ENCODE measurements around the gene AFMID.

DNA sequence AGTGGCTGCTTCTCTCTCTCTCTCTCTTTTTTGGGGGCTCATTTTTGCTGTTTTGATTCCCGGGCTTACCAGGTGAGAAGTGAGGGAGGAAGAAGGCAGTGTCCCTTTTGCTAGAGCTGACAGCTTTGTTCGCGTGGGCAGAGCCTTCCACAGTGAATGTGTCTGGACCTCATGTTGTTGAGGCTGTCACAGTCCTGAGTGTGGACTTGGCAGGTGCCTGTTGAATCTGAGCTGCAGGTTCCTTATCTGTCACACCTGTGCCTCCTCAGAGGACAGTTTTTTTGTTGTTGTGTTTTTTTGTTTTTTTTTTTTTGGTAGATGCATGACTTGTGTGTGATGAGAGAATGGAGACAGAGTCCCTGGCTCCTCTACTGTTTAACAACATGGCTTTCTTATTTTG, 36.6 kb downstream of the AFMID start:
- TF ChIP-seq ELF1 (IDR thresholded peaks at IDR 0.05; ENCODE audit: borderline replicate concordance, low read depth) (no peak), CTCF (IDR thresholded peaks at IDR 0.05 in 2 of 3, conservative IDR thresholded peaks at IDR 0.05 in 1 of 3; ENCODE audit: borderline replicate concordance in 1 of 3, insufficient read depth in 1 of 3, low read depth in 2 of 3, low read length in 2 of 3) (no peak), POLR2AphosphoS5 (IDR thresholded peaks at IDR 0.05; ENCODE audit: low read depth, low read length) (no peak), SIN3A (IDR thresholded peaks at IDR 0.05; ENCODE audit: low read depth) (no peak), ZNF274 (IDR thresholded peaks at IDR 0.05; ENCODE audit: low read depth, low read length) (no peak), POLR2A (IDR thresholded peaks at IDR 0.05; ENCODE audit: borderline replicate concordance, extremely low read depth, insufficient read depth, insufficient read length) (no peak), RAD21 (IDR thresholded peaks at IDR 0.05; ENCODE audit: low read depth) (no peak), CBX3 (IDR thresholded peaks at IDR 0.05; ENCODE audit: low read depth) (no peak), EZH2 (IDR thresholded peaks at IDR 0.05) (no peak), YY1 (IDR thresholded peaks at IDR 0.05; ENCODE audit: extremely low read depth, insufficient replicate concordance, low read depth, low read length) (no peak), TCF7L2 (IDR thresholded peaks at IDR 0.05; ENCODE audit: borderline replicate concordance, extremely low read depth, insufficient read depth, insufficient read length) (no peak), ZFX (IDR thresholded peaks at IDR 0.05) (no peak)
- TF ChIP-seq, protein P1, sequence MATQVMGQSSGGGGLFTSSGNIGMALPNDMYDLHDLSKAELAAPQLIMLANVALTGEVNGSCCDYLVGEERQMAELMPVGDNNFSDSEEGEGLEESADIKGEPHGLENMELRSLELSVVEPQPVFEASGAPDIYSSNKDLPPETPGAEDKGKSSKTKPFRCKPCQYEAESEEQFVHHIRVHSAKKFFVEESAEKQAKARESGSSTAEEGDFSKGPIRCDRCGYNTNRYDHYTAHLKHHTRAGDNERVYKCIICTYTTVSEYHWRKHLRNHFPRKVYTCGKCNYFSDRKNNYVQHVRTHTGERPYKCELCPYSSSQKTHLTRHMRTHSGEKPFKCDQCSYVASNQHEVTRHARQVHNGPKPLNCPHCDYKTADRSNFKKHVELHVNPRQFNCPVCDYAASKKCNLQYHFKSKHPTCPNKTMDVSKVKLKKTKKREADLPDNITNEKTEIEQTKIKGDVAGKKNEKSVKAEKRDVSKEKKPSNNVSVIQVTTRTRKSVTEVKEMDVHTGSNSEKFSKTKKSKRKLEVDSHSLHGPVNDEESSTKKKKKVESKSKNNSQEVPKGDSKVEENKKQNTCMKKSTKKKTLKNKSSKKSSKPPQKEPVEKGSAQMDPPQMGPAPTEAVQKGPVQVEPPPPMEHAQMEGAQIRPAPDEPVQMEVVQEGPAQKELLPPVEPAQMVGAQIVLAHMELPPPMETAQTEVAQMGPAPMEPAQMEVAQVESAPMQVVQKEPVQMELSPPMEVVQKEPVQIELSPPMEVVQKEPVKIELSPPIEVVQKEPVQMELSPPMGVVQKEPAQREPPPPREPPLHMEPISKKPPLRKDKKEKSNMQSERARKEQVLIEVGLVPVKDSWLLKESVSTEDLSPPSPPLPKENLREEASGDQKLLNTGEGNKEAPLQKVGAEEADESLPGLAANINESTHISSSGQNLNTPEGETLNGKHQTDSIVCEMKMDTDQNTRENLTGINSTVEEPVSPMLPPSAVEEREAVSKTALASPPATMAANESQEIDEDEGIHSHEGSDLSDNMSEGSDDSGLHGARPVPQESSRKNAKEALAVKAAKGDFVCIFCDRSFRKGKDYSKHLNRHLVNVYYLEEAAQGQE (IDR thresholded peaks at IDR 0.05; ENCODE audit: low read depth): no peak
- TF ChIP-seq, protein P2, sequence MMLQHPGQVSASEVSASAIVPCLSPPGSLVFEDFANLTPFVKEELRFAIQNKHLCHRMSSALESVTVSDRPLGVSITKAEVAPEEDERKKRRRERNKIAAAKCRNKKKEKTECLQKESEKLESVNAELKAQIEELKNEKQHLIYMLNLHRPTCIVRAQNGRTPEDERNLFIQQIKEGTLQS (IDR thresholded peaks at IDR 0.05): no peak
